Nephron (organoid): Measurements from ENCODE around the gene USP5.
A peak's percentile ranks its signal among the peaks of the same experiment; 100 is the strongest.

Experiments used
- H3K27ac Mint-ChIP-seq, 3 experiments: 2 replicates each; pipeline ENCODE4 v1.8.0; 2020; ENCODE audit warnings: mixed read lengths in 3 of 3, mild to moderate bottlenecking in 2 of 3, moderate library complexity in 1 of 3
- H3K27me3 Mint-ChIP-seq: 2 replicates; pipeline ENCODE4 v1.8.0; 2021; ENCODE audit warnings: low read depth, mild to moderate bottlenecking, moderate library complexity, mixed read lengths
- H3K36me3 Mint-ChIP-seq: 2 replicates; pipeline ENCODE4 v1.8.0; 2020; ENCODE audit warnings: low read depth, mixed read lengths
- H3K4me1 Mint-ChIP-seq: 2 replicates; pipeline ENCODE4 v1.8.0; 2020; ENCODE audit warnings: mixed read lengths
- H3K4me3 Mint-ChIP-seq, 3 experiments: 2 replicates each; pipeline ENCODE4 v1.8.0; 2020; ENCODE audit warnings: mild to moderate bottlenecking in 3 of 3, mixed read lengths in 3 of 3, moderate library complexity in 2 of 3
- H3K9me3 Mint-ChIP-seq: 2 replicates; pipeline ENCODE4 v1.8.0; 2020; ENCODE audit warnings: mixed read lengths
- TF ChIP-seq, protein P1 (sequence below), 3 experiments: fragments of 200-600 bp; sonication (generic); IDR thresholded peaks; one replicate each; pipeline ENCODE4 v1.5.0; 2021; ENCODE audit warnings: antibody characterized with exemption in 3 of 3; ENCODE audit not compliant: unreplicated experiment in 3 of 3

Gene USP5

GRCh38 chr12:6827437-6827911 is 24.5 kb upstream of the USP5 start:
- H3K4me3 Mint-ChIP-seq, result peak overlapping the region; percentile 81 to 89 (median 88)
- H3K27ac Mint-ChIP-seq, result peak overlapping the region; percentile 93 to 96 (median 94)
- H3K4me1 Mint-ChIP-seq, result peaks cover 50% of the 10 kb centered on the region
- H3K27me3 Mint-ChIP-seq, result peaks cover 3% of the 10 kb centered on the region
- no peaks in the 10 kb centered on the region for H3K9me3 Mint-ChIP-seq
- peaks cover 21% of the 10 kb centered on the region for H3K36me3 Mint-ChIP-seq
- TF ChIP-seq, protein P1, sequence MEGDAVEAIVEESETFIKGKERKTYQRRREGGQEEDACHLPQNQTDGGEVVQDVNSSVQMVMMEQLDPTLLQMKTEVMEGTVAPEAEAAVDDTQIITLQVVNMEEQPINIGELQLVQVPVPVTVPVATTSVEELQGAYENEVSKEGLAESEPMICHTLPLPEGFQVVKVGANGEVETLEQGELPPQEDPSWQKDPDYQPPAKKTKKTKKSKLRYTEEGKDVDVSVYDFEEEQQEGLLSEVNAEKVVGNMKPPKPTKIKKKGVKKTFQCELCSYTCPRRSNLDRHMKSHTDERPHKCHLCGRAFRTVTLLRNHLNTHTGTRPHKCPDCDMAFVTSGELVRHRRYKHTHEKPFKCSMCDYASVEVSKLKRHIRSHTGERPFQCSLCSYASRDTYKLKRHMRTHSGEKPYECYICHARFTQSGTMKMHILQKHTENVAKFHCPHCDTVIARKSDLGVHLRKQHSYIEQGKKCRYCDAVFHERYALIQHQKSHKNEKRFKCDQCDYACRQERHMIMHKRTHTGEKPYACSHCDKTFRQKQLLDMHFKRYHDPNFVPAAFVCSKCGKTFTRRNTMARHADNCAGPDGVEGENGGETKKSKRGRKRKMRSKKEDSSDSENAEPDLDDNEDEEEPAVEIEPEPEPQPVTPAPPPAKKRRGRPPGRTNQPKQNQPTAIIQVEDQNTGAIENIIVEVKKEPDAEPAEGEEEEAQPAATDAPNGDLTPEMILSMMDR (IDR thresholded peaks at IDR 0.05; ENCODE audit: unreplicated experiment in 3 of 3), result no peak

DNA sequence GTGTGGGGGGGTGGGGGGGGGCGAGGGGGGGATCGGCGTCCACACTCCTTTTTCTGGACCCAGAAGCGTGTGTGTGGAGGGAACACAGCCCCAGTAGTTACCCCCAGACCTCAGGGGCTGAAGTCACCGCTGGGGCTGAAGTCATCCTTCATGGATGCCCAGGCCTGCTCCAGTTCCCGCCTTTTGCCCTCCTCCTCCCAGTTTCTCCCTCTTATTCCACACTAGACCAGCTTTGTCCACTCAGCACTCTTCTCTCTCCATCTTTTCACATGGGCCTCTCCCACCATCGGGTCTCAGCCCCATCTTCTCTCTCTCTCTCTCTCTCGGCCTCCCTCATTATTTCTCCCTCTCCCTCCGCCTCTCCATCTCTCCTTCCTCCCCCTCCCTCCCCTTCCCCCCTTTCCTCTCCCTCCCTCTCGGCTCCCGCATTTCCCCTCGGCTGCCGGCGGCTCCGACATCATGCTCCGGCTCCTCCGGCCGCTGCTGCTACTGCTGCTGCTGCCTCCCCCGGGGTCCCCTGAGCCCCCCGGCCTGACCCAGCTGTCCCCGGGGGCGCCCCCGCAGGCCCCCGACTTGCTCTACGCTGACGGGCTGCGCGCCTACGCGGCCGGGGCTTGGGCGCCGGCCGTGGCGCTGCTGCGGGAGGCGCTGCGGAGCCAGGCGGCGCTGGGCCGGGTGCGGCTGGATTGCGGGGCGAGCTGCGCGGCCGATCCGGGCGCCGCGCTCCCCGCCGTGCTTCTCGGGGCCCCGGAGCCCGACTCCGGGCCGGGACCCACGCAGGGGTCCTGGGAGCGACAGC is 23.8 kb upstream of the USP5 start, which contains the start of gene P3H3:
Gene P3H3, plus strand, starts transcription at position 426 of the 799 bp plus-strand sequence. Its CDS starts 34 bp downstream, at position 460.
- Mint-ChIP-seq H3K4me1 (peaks cover 44% of the 10 kb centered on the region), H3K27ac (peak within 1 kb of the TSS; percentile 98 to 99 (median 98))

GRCh38 chr12:6828781-6829535 is 23.0 kb upstream of the USP5 start:
- Mint-ChIP-seq H3K4me3 (peak overlapping the region; percentile 96 to 100 (median 97)), H3K9me3 (no peaks in the 10 kb centered on the region), H3K27me3 (peaks cover 3% of the 10 kb centered on the region), H3K36me3 (peaks cover 30% of the 10 kb centered on the region), H3K4me1 (peaks cover 42% of the 10 kb centered on the region), H3K27ac (peak overlapping the region; percentile 94 to 99 (median 98))
- TF ChIP-seq, protein P1 (IDR thresholded peaks at IDR 0.05; ENCODE audit: unreplicated experiment in 3 of 3), result no peak

More for the DNA sequence above, 23.8 kb upstream of the USP5 start, which contains the start of gene P3H3:
- peaks cover 22% of the 10 kb centered on the region for H3K36me3 Mint-ChIP-seq
- TF ChIP-seq, protein P1 (IDR thresholded peaks at IDR 0.05; ENCODE audit: unreplicated experiment in 3 of 3), result no peak
- no peaks in the 10 kb centered on the region for H3K9me3 Mint-ChIP-seq
- peaks cover 3% of the 10 kb centered on the region for H3K27me3 Mint-ChIP-seq
- peak within 1 kb of the TSS; percentile 96 to 100 (median 97) for H3K4me3 Mint-ChIP-seq

- Mint-ChIP-seq H3K36me3 (peaks cover 35% of the 10 kb centered on the region), H3K9me3 (no peaks in the 10 kb centered on the region), H3K27ac (peak overlapping the region; percentile 94 to 99 (median 98)), H3K27me3 (peaks cover 3% of the 10 kb centered on the region), H3K4me1 (peaks cover 37% of the 10 kb centered on the region), H3K4me3 (peak overlapping the region; percentile 96 to 100 (median 97))
- TF ChIP-seq, protein P1 (IDR thresholded peaks at IDR 0.05; ENCODE audit: unreplicated experiment in 3 of 3), result peak in 1 of 3 experiments; percentile 10
Observed at GRCh38 chr12:6829536-6830220, 22.3 kb upstream of the USP5 start.

DNA sequence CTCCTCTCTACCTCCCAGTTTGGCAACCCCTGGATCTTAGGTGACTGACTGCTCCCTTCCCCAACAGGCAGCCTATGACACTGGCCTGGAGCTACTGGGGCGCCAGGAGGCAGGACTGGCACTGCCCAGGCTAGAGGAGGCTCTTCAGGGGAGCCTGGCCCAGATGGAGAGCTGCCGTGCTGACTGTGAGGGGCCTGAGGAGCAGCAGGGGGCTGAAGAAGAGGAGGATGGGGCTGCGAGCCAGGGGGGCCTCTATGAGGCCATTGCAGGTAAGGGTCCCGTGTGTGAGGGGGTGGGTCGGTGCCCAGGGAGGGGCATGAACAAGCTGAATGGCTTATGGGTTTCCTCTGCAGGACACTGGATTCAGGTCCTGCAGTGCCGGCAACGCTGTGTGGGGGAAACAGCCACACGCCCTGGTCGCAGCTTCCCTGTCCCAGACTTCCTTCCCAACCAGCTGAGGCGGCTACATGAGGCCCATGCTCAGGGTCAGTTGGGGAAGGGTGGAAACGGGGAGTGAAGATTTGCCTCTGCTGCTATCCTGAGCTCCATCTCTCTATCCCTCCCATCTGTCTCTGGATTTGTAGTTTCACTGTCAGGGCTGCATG is 21.6 kb upstream of the USP5 start:
- H3K9me3 Mint-ChIP-seq, result no peaks in the 10 kb centered on the region
- H3K27me3 Mint-ChIP-seq, result peaks cover 3% of the 10 kb centered on the region
- TF ChIP-seq, protein P1 (IDR thresholded peaks at IDR 0.05; ENCODE audit: unreplicated experiment in 3 of 3), result no peak

More for the DNA sequence above, 21.6 kb upstream of the USP5 start:
- Mint-ChIP-seq H3K36me3 (peaks cover 38% of the 10 kb centered on the region), H3K4me1 (peaks cover 30% of the 10 kb centered on the region), H3K4me3 (peak overlapping the region; percentile 96 to 100 (median 97)), H3K27ac (peak overlapping the region; percentile 30 to 99 (median 70))
